NCI-H1092 (cell line): Measurements from ENCODE around the gene LMAN1L.

ENCODE experiments used
- DNase-seq: peaks from one replicate; lab custom pipeline; 2025; lab: John Stamatoyannopoulos, UW

The LMAN1L gene

GRCh38 chr15:74837482-74838136 is 25.0 kb downstream of the LMAN1L start:
- no peak for DNase-seq

- no peak for DNase-seq
Observed at GRCh38 chr15:74838137-74838516, 25.5 kb downstream of the LMAN1L start.

- DNase-seq: no peak
Observed at GRCh38 chr15:74838746-74839525, 26.3 kb downstream of the LMAN1L start.

- DNase-seq: no peak
Observed at GRCh38 chr15:74839526-74840395, 27.1 kb downstream of the LMAN1L start.

GRCh38 chr15:74840851-74841775 is 28.5 kb downstream of the LMAN1L start:
- DNase-seq: no peak

GRCh38 chr15:74841891-74842373 is 29.3 kb downstream of the LMAN1L start:
- DNase-seq: no peak

GRCh38 chr15:74842581-74843444 is 30.2 kb downstream of the LMAN1L start, which contains the start of gene ULK3:
TSS of gene ULK3 (minus strand) at chr15:74843156. CDS start at chr15:74843105, 51 bp downstream.
- DNase-seq: peak; percentile 72

GRCh38 chr15:74843445-74843828 is 30.8 kb downstream of the LMAN1L start:
- DNase-seq: no peak

- DNase-seq: no peak
Observed at GRCh38 chr15:74843891-74844299, 31.3 kb downstream of the LMAN1L start.

- DNase-seq: no peak
Observed at GRCh38 chr15:74844319-74845207, 31.9 kb downstream of the LMAN1L start.

GRCh38 chr15:74845208-74845568 is 32.6 kb downstream of the LMAN1L start:
- no peak for DNase-seq

- DNase-seq: no peak
Observed at GRCh38 chr15:74845581-74845980, 32.9 kb downstream of the LMAN1L start.

GRCh38 chr15:74847432-74847831 is 34.8 kb downstream of the LMAN1L start:
- no peak for DNase-seq

- DNase-seq: no peak
Observed at GRCh38 chr15:74850393-74850792, 37.8 kb downstream of the LMAN1L start.

GRCh38 chr15:74851960-74852359 is 39.3 kb downstream of the LMAN1L start:
- no peak for DNase-seq

GRCh38 chr15:74854453-74855022 is 41.9 kb downstream of the LMAN1L start:
- DNase-seq: no peak

- DNase-seq: no peak
Observed at GRCh38 chr15:74855857-74856256, 43.2 kb downstream of the LMAN1L start.

GRCh38 chr15:74856537-74856936 is 43.9 kb downstream of the LMAN1L start:
- no peak for DNase-seq

GRCh38 chr15:74857082-74857655 is 44.5 kb downstream of the LMAN1L start:
- no peak for DNase-seq
